SH-SY5Y (cell line): ENCODE measurements around the gene ITGA6.
A peak's percentile ranks its signal among the peaks of the same experiment; 100 is the strongest.

Experiments
- GATA2 ChIP-seq: IDR thresholded peaks from 2 replicates; pipeline ENCODE4 v1.6.1; 2011; ENCODE audit warnings: mild to moderate bottlenecking, low read depth, low read length
- GATA3 ChIP-seq: IDR thresholded peaks from 2 replicates; pipeline ENCODE4 v1.6.1; 2011; ENCODE audit warnings: low read depth, mild to moderate bottlenecking, low read length, moderate library complexity

ITGA6 gene

DNA sequence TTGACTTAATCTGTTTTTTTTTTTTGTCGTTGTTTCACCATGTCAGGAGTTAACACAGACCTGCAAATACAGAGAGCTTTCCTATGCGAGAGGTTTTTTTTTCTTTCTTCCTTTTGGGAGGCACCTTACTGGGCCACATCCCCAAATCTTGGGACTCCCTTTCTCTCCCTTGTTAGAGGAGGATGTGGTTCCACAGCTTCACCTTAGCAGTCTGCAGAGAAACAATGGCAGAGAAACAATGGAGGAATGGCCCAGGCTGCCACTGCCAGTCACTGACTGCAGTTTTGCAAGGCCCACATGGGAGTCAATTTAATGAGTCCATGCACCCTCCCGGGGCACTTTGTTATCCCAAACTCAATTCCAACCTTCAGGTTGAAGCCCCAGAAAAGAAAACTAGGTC is 107.7 kb downstream of the ITGA6 start:
- TF ChIP-seq GATA3 (no peak), GATA2 (no peak)

DNA sequence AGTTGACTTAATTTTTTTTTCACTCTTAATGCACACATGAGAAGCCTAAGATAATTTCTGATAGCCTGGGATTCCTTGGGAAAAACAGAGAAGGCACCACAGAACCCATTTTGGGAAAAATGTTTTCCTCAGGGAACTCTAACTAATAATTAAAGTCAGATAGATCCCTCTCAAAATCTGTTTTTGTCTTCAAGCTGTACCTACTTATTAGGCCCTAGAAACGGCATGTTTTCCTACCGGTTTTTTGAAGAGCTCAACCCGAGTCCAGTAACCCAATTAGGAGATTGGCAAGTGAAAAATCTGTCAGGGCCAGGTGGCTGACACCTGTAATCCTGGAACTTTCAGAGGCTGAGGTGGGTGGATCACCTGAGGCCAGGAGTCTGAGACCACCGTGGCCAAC is 112.4 kb downstream of the ITGA6 start:
- TF ChIP-seq GATA3 (no peak), GATA2 (no peak)

DNA sequence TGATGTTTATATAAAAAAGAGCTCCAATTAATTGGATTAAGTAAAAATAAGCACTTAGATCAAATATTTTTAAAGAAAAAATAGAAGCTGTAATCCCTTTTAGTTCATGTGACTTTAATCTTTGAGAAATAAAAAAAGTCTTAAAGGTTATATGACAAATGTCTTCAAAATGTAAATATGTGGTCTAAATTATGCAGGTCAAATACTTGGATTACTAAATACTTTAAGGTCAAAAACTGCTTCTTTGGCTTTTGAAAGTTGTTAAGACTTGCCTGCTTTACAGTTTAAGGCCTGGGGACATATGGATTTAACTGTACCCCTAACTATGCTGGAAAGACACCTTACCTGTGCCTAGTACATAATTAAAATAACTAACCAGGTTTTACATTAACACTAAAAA is 113.0 kb downstream of the ITGA6 start:
- no peak for TF ChIP-seq GATA3
- no peak for TF ChIP-seq GATA2

DNA sequence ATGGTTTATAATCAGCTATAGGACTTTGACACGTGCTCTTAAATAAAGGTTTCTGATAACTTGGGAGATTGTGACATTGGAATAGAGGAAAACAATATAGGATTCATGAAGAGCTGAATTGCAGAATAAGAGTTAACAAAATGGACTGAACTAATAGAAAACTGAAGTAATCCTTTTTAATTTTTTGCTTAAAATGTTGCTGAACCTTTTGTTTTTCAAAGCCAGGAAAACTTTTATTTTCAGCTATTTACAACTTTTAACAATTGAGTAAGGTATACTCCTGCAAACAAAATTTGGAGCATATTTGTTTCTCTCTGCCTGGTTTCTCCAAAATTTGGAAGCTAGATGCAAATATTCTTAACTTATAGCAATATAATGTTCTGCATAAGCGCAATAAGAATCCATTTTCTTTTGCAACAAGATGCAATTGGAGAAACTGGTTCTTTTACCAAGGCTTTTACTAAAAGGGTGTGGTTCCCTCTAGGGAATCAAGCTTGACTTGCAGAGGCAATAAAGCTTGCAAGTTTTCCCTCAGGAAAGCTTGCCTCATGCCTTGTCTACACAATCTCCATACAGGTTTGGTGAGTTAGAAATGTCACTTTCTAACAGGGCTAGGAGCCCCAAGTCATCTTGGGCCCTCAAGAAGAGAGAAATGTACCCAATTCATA is 118.2 kb downstream of the ITGA6 start:
- TF ChIP-seq GATA3 (no peak), GATA2 (no peak)

DNA sequence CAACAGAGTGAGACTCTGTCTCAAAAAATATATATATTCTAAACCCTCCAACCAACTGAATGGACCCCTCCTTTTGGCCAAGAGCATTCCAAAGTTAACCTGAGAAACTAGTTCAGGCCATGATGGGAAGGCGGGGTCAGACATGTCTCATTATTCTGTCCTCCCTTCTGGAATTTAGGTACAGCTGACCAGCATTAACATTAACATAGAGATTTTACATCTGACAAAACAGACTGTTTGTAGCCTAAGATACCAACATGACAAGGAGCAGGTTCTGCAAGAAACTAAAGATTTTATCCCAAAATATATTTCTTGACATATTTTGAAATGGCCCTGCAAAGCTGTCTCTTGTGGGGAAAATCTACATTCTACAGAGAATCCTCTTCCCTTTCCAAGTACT is 121.7 kb downstream of the ITGA6 start:
- TF ChIP-seq GATA3 (no peak), GATA2 (no peak)

DNA sequence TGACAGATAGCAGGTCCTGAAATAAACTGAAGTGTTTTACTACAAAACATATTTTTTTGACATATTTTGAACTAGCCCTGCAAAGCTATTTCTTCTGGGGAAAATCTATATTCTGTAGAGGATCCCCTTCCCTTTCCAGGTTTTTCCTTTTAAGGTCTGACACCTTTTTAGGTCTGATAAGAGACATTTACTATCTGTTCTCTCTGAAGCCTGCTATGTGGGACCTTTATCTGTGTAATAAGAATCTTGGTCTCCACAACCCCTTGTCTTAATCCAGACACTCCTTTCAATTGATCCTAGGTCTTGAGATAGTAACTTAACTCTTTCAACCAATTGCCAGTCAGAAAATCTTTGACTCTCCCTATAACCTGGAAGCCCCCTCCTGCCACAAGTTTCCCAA is 123.0 kb downstream of the ITGA6 start:
- TF ChIP-seq GATA3 (no peak), GATA2 (no peak)

DNA sequence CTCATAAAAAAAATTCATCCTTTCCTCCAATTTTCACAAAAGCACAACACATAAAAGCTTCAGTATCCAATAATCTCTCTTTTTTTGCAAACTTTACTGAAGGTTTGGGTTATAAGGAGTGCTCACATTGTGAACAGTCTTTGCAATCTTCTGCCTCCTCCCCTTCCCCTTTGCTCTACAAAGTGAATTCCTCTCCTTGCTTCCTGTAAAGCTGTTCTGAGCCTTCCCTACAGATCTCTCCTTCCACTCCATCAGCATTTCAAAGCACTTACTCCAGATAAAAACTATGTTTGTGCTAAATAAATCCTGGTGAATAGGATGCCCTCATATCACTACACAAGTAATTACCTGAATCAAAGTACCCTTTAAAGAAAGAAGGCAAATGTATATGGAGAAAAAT is 123.9 kb downstream of the ITGA6 start:
- TF ChIP-seq GATA3: no peak
- no peak for TF ChIP-seq GATA2

DNA sequence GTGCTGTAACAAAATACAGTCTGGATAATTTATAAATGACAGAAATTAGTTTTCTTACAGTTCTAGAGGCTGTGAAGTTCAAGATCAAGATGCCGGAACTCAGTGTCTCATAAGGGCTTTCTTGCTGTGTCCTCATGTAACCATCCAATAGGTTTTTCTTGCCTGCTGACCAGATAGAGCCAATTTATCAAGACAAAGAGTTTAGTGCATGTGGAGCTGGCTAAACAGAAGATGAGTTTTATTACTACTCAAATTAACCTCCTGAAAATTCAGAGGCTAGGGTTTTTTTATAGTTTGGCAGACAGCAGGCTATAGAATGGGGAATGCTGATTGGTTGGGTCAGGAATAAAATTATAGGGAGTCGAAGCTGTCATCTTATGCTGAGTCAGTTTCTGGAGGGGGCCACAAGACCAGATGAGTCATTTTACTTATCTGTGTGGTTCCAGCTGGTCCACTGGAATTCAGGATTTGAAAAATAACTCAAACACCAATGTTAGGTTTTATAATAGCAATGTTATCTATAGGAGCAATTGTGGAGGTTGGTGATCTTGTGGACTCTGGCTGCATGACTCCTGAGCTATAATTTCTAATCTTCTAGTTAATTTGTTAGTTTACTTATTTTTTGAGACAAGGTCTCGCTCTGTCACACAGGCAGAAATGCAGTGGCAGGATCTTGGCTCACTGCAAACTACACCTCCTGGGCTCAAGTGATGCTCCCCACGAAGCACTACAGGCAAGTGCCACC is 125.3 kb downstream of the ITGA6 start:
- TF ChIP-seq GATA3: no peak
- TF ChIP-seq GATA2: no peak

DNA sequence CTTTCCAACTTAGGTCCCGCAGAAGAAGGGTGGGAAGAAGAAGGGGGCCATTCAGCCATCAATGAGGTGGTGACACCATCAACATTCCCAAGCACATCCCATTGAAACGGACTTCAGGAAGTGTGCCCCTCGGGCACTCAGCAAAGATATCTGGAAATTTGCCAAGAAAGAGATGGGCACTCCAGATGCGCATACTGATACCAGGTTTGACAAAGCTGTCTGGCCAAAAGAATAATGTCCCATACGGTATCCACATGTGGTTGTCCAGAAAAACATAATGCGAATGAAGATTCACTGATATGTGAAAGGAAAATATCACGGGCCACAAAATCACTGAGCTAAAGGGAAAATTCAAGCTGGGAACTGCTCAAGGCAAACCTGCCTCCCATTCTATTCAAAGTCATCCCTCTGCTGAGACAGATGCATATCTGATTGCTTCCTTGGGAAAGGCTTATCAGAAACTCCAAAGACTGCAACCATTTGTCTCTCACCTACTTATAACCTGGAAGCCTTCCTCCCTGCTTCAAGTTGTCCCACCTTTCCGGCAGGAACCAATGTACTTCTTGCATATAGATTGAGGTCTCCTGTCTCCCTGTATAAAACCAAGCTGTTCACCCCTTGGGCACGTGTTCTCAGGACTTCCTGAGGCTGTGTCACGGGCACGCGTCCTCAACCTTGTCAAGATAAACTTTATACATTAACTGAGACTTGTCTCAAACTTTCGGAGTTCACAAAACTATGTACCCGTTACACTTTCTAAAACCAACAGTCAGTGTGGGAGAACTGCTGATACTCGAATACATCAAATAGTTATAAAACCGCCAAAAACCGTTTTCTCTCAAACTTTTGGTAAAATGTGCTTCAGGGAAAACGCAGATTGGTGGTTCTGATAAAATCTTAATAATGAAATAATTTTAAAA is 127.2 kb downstream of the ITGA6 start:
- TF ChIP-seq GATA2: peak; percentile 96
- peak; percentile 87 for TF ChIP-seq GATA3

DNA sequence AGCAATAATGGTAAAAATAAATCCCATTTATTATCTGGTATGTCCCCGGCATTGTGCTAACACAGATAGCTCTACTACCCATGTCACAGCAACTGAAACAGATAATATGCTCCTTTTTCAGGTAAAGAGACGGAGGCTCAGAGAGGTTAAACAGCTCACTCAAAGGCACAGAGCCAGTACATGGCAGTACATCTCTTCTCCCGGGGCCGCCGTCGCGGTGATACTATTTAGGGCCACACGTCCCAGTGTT is 127.8 kb downstream of the ITGA6 start:
- TF ChIP-seq GATA2 (no peak), GATA3 (no peak)
